Tibial nerve (tissue), 4 donors: Measurements from ENCODE around the gene GCM1. TPM values are rescaled to one million over a fixed set of nuclear protein-coding genes. Genes with fewer than 3 reads are reported as not detected.
A peak's percentile ranks its signal among the peaks of the same experiment; 100 is the strongest.

ENCODE experiments used
- DNase-seq, 2 donors: peaks; one replicate each; pipeline ENCODE4 v3.0.0-alpha.2; 2019; ENCODE audit warnings: low spot score in 2 of 2
- H3K27ac ChIP-seq, 4 donors: fragments of 200-600 bp; sonication (generic) in 3 of 4; one replicate each; pipeline ENCODE4 v1.5.1; 2017 to 2019; ENCODE audit warnings: mild to moderate bottlenecking in 1 of 4
- H3K27me3 ChIP-seq, 2 donors: fragments of 200-600 bp; sonication (generic) in 1 of 2; one replicate each; pipeline versions ENCODE4 v1.5.1 to v1.6.0; 2017 to 2019
- H3K36me3 ChIP-seq, 3 donors: fragments of 200-600 bp; sonication (generic); one replicate each; pipeline ENCODE4 v1.5.1; 2018 to 2019
- H3K4me1 ChIP-seq, 4 donors: fragments of 200-600 bp; sonication (generic) in 3 of 4; one replicate each; pipeline ENCODE4 v1.5.1; 2017 to 2019
- H3K4me3 ChIP-seq, 4 donors: fragments of 200-600 bp; sonication (generic) in 3 of 4; one replicate each; pipeline ENCODE4 v1.5.1; 2017 to 2019; ENCODE audit warnings: mild to moderate bottlenecking in 1 of 4, moderate library complexity in 1 of 4
- H3K9me3 ChIP-seq, 4 donors: fragments of 200-600 bp; sonication (generic) in 3 of 4; one replicate each; pipeline ENCODE4 v1.5.1; 2017 to 2019
- EP300 ChIP-seq, 2 donors: sonication (generic); formaldehyde crosslinking; IDR thresholded peaks; one replicate each; pipeline ENCODE4 v1.6.1; 2017; ENCODE audit warnings: antibody characterized with exemption in 2 of 2, mild to moderate bottlenecking in 1 of 2
- POLR2A ChIP-seq, 2 donors: fragments of 450-650 bp; IDR thresholded peaks; one replicate each; pipeline ENCODE4 v1.6.1; 2017; ENCODE audit warnings: antibody characterized with exemption in 2 of 2, mild to moderate bottlenecking in 2 of 2, moderate library complexity in 2 of 2
- WGBS, 2 donors: methylation state at CpG; one replicate each; pipeline ENCODE4 v1.1.5; 2018; 5-methylcytosine and 5-hydroxymethylcytosine counted together
- total RNA-seq, 4 donors: library from RNA; depleted of rRNA; stranded (reverse); fragments of >200 nt; gene quantifications; one replicate each; pipeline ENCODE4 v1.1.0, GENCODE V29; 2016
- TF ChIP-seq, protein P1 (sequence below), 5 experiments: fragments of 200-600 bp in 3 of 5; fragments of 450-650 bp in 2 of 5; sonication (generic) in 3 of 5; IDR thresholded peaks; one replicate each; pipeline ENCODE4 v1.5.1; 2016 to 2019; ENCODE audit warnings: antibody characterized with exemption in 5 of 5, mild to moderate bottlenecking in 3 of 5, moderate library complexity in 2 of 5

Gene GCM1
- total RNA-seq, 4 donors from 2014 or later, result 0.30 TPM; not detected in 3

DNA sequence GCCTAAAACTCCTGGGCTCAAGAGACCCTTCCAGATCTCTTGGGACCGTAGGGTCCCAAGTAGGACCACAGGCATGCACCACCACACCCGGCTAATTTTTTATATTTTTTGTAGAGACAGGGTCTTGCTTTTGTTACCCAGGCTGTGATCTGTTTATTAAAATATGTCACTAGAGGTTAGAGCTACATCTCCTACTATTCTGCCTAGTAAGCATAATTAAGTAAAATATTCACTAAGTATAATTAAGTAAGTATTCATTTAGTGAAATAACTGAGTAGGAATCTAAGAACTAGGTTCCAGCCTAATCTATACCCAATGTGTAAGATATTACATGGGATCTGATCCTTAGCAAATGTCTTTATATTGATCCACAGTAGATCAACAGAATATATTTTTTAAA, 40.2 kb upstream of the GCM1 start:
- H3K36me3 ChIP-seq, result no peaks in the 10 kb centered on the region
- TF ChIP-seq EP300 (IDR thresholded peaks at IDR 0.05) (no peak), POLR2A (IDR thresholded peaks at IDR 0.05) (no peak)
- whole genome bisulfite sequencing, 2 donors, result 66 to 76% methylated on average over 2 of the region's 2 CpGs
- no peaks in the 10 kb centered on the region for H3K9me3 ChIP-seq
- no peak overlapping the region for H3K27ac ChIP-seq
- no peaks in the 10 kb centered on the region for H3K27me3 ChIP-seq
- H3K4me1 ChIP-seq, result peaks cover 0 to 11% (median 0%) of the 10 kb centered on the region in 4 donors
- DNase-seq, result no peak
- H3K4me3 ChIP-seq, result no peak overlapping the region

DNA sequence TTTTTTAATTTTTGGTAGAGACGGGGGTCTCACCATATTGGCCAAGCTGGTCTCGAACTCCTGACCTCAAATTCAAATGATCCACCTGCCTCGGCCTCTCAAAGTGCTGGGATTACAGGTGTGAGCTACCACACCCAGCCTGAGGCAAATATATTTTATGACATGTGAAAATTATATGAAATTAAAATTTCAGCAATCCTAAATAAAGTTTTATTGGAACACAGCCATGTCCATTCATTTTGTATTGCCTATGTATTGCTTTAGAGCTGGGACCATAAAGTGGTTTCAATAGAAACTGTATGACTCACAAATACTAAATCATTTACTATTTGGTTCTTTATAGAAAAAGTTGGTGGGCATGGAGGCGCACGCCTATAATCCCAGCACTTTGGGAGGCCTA, 32.0 kb upstream of the GCM1 start:
- no peaks in the 10 kb centered on the region for H3K36me3 ChIP-seq
- H3K9me3 ChIP-seq, result no peaks in the 10 kb centered on the region
- DNase-seq, result no peak
- 90 to 97% methylated on average over 4 to 5 of the region's 5 CpGs for WGBS, 2 donors
- H3K27ac ChIP-seq, result no peak overlapping the region
- no peak overlapping the region for H3K4me3 ChIP-seq
- TF ChIP-seq EP300 (IDR thresholded peaks at IDR 0.05) (no peak), POLR2A (IDR thresholded peaks at IDR 0.05) (no peak)
- TF ChIP-seq, protein P1, sequence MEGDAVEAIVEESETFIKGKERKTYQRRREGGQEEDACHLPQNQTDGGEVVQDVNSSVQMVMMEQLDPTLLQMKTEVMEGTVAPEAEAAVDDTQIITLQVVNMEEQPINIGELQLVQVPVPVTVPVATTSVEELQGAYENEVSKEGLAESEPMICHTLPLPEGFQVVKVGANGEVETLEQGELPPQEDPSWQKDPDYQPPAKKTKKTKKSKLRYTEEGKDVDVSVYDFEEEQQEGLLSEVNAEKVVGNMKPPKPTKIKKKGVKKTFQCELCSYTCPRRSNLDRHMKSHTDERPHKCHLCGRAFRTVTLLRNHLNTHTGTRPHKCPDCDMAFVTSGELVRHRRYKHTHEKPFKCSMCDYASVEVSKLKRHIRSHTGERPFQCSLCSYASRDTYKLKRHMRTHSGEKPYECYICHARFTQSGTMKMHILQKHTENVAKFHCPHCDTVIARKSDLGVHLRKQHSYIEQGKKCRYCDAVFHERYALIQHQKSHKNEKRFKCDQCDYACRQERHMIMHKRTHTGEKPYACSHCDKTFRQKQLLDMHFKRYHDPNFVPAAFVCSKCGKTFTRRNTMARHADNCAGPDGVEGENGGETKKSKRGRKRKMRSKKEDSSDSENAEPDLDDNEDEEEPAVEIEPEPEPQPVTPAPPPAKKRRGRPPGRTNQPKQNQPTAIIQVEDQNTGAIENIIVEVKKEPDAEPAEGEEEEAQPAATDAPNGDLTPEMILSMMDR (IDR thresholded peaks at IDR 0.05), result no peak
- peaks cover 0 to 8% (median 0%) of the 10 kb centered on the region in 4 donors for H3K4me1 ChIP-seq
- H3K27me3 ChIP-seq, result no peaks in the 10 kb centered on the region

DNA sequence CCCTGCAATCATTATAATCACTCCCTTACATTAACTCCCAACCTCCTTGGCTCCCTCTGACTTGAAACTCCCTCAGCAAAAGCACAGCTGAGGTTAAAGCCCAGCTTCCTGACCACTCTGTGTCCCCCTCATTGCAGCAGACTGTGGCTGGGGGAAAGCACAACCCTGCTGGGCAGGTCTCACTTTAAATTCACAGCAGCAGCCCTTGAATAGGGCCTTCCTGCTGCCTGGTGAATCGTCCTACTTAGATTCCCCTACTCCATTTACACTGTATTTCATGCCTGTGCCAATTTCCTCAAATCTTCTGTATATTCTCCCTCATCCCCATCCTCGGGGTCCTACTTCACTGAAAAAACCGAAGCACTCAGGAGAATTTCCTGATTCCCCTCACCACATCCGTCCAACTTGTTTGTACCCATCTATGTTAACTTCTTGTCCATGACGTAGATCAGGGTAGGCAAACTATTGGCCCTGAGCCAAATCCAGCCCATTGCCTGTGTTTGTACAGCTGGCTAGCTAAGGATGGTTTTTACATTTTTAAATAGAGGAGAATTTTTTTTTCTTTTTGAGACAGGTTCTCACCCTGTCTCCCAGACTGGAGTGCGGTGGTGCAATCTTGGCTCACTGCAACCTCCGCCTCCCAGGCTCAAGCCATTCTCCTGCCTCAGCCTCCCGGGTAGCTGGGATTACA, 31.5 kb upstream of the GCM1 start:
- Histone ChIP-seq H3K27me3 (no peaks in the 10 kb centered on the region), H3K36me3 (no peaks in the 10 kb centered on the region), H3K9me3 (no peaks in the 10 kb centered on the region), H3K4me1 (peaks cover 0 to 10% (median 0%) of the 10 kb centered on the region in 4 donors), H3K4me3 (no peak overlapping the region), H3K27ac (peak overlapping the region in 1 of 4 donors; percentile 12)
- DNase-seq, result peak; percentile 45 to 53
- 35 to 45% methylated on average over 8 of the region's 8 CpGs for WGBS, 2 donors
- TF ChIP-seq POLR2A (IDR thresholded peaks at IDR 0.05) (no peak), EP300 (IDR thresholded peaks at IDR 0.05) (peak in 1 of 2 donors; percentile 44)
- TF ChIP-seq, protein P1 (IDR thresholded peaks at IDR 0.05), result no peak

DNA sequence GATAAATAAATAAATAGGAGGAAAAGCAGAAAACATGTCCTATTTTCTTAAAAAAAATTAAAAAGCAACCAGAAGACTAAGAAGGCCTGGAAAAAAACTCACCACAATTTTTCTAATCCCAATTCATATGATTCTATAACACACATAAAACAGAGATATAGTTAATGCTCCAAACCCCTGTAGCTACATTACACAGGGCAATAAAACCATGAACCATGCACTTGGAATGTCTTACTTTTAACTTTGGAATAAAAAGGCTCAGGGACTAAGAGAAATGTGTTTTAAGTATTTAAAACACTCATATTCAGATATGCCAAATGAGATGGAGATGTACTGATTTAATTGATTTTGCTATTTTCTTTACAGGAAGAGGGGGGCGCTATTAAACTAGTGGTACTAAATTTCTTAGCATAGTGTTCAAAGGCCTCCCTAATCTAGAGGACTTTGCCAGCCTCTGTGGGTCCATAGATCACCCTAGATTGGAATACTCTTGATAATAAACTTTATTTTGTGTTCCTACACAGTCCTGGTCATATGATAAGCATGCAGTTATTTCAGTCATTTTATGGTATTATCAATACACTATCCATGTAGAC, 30.3 kb upstream of the GCM1 start:
- TF ChIP-seq, protein P1 (IDR thresholded peaks at IDR 0.05), result no peak
- TF ChIP-seq EP300 (IDR thresholded peaks at IDR 0.05) (no peak), POLR2A (IDR thresholded peaks at IDR 0.05) (no peak)
- 86% methylated on average over 1 of the region's 1 CpG for WGBS, 2 donors
- H3K27me3 ChIP-seq, result no peaks in the 10 kb centered on the region
- H3K4me1 ChIP-seq, result peaks cover 0 to 13% (median 0%) of the 10 kb centered on the region in 4 donors
- no peaks in the 10 kb centered on the region for H3K9me3 ChIP-seq
- H3K27ac ChIP-seq, result no peak overlapping the region
- H3K4me3 ChIP-seq, result no peak overlapping the region
- H3K36me3 ChIP-seq, result no peaks in the 10 kb centered on the region
- no peak for DNase-seq

DNA sequence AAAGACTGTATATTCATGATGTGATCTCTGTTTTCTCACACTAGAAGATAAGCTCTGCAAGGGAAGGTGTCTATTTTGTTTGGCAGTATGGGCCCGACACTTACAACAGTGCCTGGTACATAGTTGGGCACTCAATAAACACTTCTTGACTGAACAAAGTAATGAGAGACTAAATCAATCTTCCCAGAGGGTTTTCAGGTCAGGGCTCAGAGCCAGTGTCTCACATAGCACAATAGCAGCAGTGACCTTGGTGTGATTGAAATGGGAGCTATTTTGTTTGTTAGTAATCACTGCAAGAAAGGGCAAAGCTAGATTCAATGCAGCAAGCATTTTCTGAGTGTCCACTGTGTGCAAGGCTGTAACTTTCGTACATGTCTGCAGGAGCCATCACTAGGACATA, 26.4 kb upstream of the GCM1 start:
- Histone ChIP-seq H3K36me3 (no peaks in the 10 kb centered on the region), H3K4me1 (peaks cover 0 to 12% (median 0%) of the 10 kb centered on the region in 4 donors), H3K27ac (no peak overlapping the region), H3K4me3 (no peak overlapping the region), H3K9me3 (no peaks in the 10 kb centered on the region), H3K27me3 (no peaks in the 10 kb centered on the region)
- DNase-seq, result no peak
- WGBS, 2 donors, result 44 to 55% methylated on average over 2 of the region's 2 CpGs
- TF ChIP-seq POLR2A (IDR thresholded peaks at IDR 0.05) (no peak), EP300 (IDR thresholded peaks at IDR 0.05) (no peak)

DNA sequence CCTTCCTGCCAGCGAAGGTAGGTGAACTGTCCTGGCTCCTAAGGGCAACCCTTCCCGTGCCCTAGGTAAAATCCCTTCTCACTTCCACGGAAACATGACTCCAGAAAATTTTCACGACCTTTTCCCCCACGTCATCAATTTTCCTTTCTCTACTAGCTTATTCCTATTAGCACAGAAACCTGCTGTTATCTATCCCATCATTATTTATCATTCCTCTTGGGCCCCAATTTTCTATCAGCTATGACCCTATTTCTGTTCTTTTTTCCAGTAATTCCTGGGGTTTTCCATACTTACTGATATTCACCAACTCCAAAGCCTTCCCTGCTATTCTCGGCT, 23.8 kb upstream of the GCM1 start:
- Histone ChIP-seq H3K27ac (no peak overlapping the region), H3K4me3 (no peak overlapping the region), H3K36me3 (no peaks in the 10 kb centered on the region), H3K9me3 (no peaks in the 10 kb centered on the region), H3K27me3 (no peaks in the 10 kb centered on the region), H3K4me1 (peaks cover 0 to 9% (median 0%) of the 10 kb centered on the region in 4 donors)
- no peak for TF ChIP-seq POLR2A (IDR thresholded peaks at IDR 0.05)
- TF ChIP-seq, protein P1 (IDR thresholded peaks at IDR 0.05), result no peak
- no peak for TF ChIP-seq EP300 (IDR thresholded peaks at IDR 0.05)
- DNase-seq, result no peak
- whole genome bisulfite sequencing, 2 donors, result 84 to 86% methylated on average over 6 of the region's 6 CpGs
